ENCODE measurements around the gene CCPG1. TPM values are rescaled to one million over a fixed set of nuclear protein-coding genes. Genes with fewer than 3 reads are reported as not detected.
A peak's percentile ranks its signal among the peaks of the same experiment; 100 is the strongest.

Gene CCPG1
- total and polyA plus RNA-seq, 10 of the 15 experiments (the other 5 are each of a cell fraction or from before 2014, with no cell fraction given): 5.1 to 15.8 (median 10.0) TPM

DNA sequence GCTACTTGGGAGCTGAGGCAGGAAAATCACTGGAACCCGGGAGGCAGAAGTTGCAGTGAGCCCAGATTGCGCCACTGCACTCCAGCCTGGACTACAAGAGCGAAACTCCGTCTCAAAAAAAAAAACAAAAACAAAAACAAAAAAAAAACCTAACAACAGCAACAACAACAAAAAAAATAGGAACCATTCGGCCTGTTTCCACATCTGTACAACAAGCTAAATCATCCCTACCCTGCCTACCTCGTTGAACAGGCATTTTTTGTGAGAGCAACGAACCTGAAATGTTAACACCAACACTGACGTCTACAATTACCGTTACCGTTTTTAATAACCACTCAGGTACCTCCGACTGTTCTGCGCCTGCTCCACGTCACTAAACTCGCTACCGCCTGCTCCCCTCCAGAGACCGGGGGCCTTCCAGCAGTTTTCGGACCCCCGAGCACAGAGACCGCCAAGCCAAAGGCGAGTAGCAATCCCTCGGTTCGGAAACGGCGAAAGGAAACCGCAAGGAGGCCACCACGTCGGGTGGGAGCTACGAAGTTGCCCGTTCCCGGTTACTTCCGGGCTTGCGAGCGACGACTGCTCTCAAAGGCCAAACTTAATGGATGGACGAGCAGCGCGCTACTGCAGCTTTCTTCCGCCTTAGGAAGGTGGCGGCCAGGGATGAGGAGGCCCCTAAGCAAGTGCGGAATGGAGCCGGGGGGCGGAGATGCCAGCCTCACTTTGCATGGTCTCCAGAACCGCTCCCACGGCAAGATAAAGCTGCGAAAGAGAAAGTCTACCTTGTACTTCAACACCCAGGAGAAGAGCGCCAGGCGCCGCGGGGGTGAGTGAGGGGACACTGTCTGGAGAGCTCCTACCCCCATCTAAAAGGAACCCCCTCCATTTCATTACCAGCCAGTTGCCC lies 89.3 kb downstream of the CCPG1 start, which contains the start of the genes PIGB and PIGBOS1 (continued):
- TF ChIP-seq, protein P1, sequence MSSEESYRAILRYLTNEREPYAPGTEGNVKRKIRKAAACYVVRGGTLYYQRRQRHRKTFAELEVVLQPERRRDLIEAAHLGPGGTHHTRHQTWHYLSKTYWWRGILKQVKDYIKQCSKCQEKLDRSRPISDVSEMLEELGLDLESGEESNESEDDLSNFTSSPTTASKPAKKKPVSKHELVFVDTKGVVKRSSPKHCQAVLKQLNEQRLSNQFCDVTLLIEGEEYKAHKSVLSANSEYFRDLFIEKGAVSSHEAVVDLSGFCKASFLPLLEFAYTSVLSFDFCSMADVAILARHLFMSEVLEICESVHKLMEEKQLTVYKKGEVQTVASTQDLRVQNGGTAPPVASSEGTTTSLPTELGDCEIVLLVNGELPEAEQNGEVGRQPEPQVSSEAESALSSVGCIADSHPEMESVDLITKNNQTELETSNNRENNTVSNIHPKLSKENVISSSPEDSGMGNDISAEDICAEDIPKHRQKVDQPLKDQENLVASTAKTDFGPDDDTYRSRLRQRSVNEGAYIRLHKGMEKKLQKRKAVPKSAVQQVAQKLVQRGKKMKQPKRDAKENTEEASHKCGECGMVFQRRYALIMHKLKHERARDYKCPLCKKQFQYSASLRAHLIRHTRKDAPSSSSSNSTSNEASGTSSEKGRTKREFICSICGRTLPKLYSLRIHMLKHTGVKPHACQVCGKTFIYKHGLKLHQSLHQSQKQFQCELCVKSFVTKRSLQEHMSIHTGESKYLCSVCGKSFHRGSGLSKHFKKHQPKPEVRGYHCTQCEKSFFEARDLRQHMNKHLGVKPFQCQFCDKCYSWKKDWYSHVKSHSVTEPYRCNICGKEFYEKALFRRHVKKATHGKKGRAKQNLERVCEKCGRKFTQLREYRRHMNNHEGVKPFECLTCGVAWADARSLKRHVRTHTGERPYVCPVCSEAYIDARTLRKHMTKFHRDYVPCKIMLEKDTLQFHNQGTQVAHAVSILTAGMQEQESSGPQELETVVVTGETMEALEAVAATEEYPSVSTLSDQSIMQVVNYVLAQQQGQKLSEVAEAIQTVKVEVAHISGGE (CRISPR knock-in tag; IDR thresholded peaks at IDR 0.05): no peak
- TF ChIP-seq, protein P2, sequence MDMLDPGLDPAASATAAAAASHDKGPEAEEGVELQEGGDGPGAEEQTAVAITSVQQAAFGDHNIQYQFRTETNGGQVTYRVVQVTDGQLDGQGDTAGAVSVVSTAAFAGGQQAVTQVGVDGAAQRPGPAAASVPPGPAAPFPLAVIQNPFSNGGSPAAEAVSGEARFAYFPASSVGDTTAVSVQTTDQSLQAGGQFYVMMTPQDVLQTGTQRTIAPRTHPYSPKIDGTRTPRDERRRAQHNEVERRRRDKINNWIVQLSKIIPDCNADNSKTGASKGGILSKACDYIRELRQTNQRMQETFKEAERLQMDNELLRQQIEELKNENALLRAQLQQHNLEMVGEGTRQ (IDR thresholded peaks at IDR 0.05; ENCODE audit: borderline replicate concordance, low read depth, low read length): no peak
- TF ChIP-seq, protein P3, sequence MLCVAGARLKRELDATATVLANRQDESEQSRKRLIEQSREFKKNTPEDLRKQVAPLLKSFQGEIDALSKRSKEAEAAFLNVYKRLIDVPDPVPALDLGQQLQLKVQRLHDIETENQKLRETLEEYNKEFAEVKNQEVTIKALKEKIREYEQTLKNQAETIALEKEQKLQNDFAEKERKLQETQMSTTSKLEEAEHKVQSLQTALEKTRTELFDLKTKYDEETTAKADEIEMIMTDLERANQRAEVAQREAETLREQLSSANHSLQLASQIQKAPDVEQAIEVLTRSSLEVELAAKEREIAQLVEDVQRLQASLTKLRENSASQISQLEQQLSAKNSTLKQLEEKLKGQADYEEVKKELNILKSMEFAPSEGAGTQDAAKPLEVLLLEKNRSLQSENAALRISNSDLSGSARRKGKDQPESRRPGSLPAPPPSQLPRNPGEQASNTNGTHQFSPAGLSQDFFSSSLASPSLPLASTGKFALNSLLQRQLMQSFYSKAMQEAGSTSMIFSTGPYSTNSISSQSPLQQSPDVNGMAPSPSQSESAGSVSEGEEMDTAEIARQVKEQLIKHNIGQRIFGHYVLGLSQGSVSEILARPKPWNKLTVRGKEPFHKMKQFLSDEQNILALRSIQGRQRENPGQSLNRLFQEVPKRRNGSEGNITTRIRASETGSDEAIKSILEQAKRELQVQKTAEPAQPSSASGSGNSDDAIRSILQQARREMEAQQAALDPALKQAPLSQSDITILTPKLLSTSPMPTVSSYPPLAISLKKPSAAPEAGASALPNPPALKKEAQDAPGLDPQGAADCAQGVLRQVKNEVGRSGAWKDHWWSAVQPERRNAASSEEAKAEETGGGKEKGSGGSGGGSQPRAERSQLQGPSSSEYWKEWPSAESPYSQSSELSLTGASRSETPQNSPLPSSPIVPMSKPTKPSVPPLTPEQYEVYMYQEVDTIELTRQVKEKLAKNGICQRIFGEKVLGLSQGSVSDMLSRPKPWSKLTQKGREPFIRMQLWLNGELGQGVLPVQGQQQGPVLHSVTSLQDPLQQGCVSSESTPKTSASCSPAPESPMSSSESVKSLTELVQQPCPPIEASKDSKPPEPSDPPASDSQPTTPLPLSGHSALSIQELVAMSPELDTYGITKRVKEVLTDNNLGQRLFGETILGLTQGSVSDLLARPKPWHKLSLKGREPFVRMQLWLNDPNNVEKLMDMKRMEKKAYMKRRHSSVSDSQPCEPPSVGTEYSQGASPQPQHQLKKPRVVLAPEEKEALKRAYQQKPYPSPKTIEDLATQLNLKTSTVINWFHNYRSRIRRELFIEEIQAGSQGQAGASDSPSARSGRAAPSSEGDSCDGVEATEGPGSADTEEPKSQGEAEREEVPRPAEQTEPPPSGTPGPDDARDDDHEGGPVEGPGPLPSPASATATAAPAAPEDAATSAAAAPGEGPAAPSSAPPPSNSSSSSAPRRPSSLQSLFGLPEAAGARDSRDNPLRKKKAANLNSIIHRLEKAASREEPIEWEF (IDR thresholded peaks at IDR 0.05; ENCODE audit: insufficient replicate concordance, low read depth, low read length): no peak
- TF ChIP-seq HCFC1 (IDR thresholded peaks at IDR 0.05; ENCODE audit: low read length) (peak; percentile 62; the same call in 1 of the 2 replicates), POLR2A (IDR thresholded peaks at IDR 0.05; ENCODE audit: low read depth, low read length) (peak; percentile 93), SREBF1 (IDR thresholded peaks at IDR 0.05; ENCODE audit: low read length) (no peak), PML (IDR thresholded peaks at IDR 0.05; ENCODE audit: low read length) (peak; percentile 75), TBL1XR1 (IDR thresholded peaks at IDR 0.05; ENCODE audit: low read depth, low read length) (peak; percentile 60; the same call in 1 of the 2 replicates), CREM (IDR thresholded peaks at IDR 0.05; ENCODE audit: low read depth) (peak; percentile 80), CREB1 (IDR thresholded peaks at IDR 0.05; ENCODE audit: low read depth) (peak; percentile 87), JUND (IDR thresholded peaks at IDR 0.05; ENCODE audit: low read depth, low read length) (no peak), FOXM1 (IDR thresholded peaks at IDR 0.05; ENCODE audit: low read depth, low read length) (no peak; the same call in 1 of the 2 replicates), SRF (IDR thresholded peaks at IDR 0.05; ENCODE audit: low read depth in 2 of 2, low read length in 2 of 2) (peak in 1 of 2 experiments; percentile 39; a peak in 1 of 4 replicates), BACH1 (IDR thresholded peaks at IDR 0.05; ENCODE audit: borderline replicate concordance) (peak; percentile 84; the same call in 1 of the 2 replicates), FOS (IDR thresholded peaks at IDR 0.05; ENCODE audit: borderline replicate concordance, extremely low read depth, insufficient read length) (no peak), PBX3 (IDR thresholded peaks at IDR 0.05; ENCODE audit: insufficient replicate concordance, low read depth, low read length) (no peak), MYB (IDR thresholded peaks at IDR 0.05; ENCODE audit: borderline replicate concordance, low read depth, low read length) (no peak)
- TF ChIP-seq, protein P4, sequence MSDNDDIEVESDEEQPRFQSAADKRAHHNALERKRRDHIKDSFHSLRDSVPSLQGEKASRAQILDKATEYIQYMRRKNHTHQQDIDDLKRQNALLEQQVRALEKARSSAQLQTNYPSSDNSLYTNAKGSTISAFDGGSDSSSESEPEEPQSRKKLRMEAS (IDR thresholded peaks at IDR 0.05; ENCODE audit: low read depth, low read length): no peak

Data from GM12878 (cell line).